ENCODE measurements around the gene USPL1.

- TF ChIP-seq HBP1 (CRISPR knock-in tag; IDR thresholded peaks at IDR 0.05; ENCODE audit: low read depth): no peak
- TF ChIP-seq ZIK1 (CRISPR knock-in tag; IDR thresholded peaks at IDR 0.05; ENCODE audit: borderline replicate concordance, low read depth): no peak
Observed at GRCh38 chr13:30659980-30660379, 42.3 kb downstream of the USPL1 start.
